C4-2B (cell line): Measurements from ENCODE around the gene CHRDL2.

Experiments used
- H3K27ac ChIP-seq: fragments of 450-650 bp; 2 replicates; pipeline ENCODE4 v1.5.1; 2017
- CTCF ChIP-seq: fragments of 450-650 bp; conservative IDR thresholded peaks from 2 replicates; pipeline ENCODE4 v1.5.1; 2017; ENCODE audit warnings: mild to moderate bottlenecking
- ZFX ChIP-seq: fragments of 450-650 bp; IDR thresholded peaks from 2 replicates; pipeline ENCODE4 v1.6.1; 2017

Gene CHRDL2

GRCh38 chr11:74744277-74744676 is 13.1 kb upstream of the CHRDL2 start:
- TF ChIP-seq CTCF (no peak), ZFX (no peak)
- H3K27ac ChIP-seq: no peak overlapping the region

- no peak overlapping the region for H3K27ac ChIP-seq
- no peak for TF ChIP-seq ZFX
Observed at GRCh38 chr11:74743640-74744039, 12.4 kb upstream of the CHRDL2 start.

- TF ChIP-seq ZFX: no peak
- TF ChIP-seq CTCF: no peak
- no peak overlapping the region for H3K27ac ChIP-seq
Observed at GRCh38 chr11:74742070-74742469, 10.8 kb upstream of the CHRDL2 start.

GRCh38 chr11:74739546-74740270 is 8.5 kb upstream of the CHRDL2 start:
- H3K27ac ChIP-seq: no peak overlapping the region
- TF ChIP-seq CTCF (peak; percentile 96), ZFX (no peak)

- no peak for TF ChIP-seq CTCF
- TF ChIP-seq ZFX: no peak
- no peak overlapping the region for H3K27ac ChIP-seq
Observed at GRCh38 chr11:74736031-74736430, 4.8 kb upstream of the CHRDL2 start.

- TF ChIP-seq ZFX: no peak
- no peak for TF ChIP-seq CTCF
- no peak overlapping the region for H3K27ac ChIP-seq
Observed at GRCh38 chr11:74735365-74735928, 4.2 kb upstream of the CHRDL2 start.

GRCh38 chr11:74734559-74734925 is 3.3 kb upstream of the CHRDL2 start:
- no peak overlapping the region for H3K27ac ChIP-seq
- no peak for TF ChIP-seq CTCF
